Keratinocyte (primary cell): ENCODE data around the gene TNIP1. TPM values are rescaled to one million over a fixed set of nuclear protein-coding genes. Genes with fewer than 3 reads are reported as not detected.

ENCODE experiments used
- DNase-seq: peaks from one replicate; pipeline ENCODE4 v3.0.0-alpha.2; 2011; ENCODE audit warnings: low read depth, missing footprints, low spot score
- FAIRE-seq: peaks from 2 replicates; lab custom pipeline; 2011; peaks lifted over from hg19 to GRCh38; lab: Jason Lieb, UNC
- H2AFZ ChIP-seq: 2 replicates; pipeline ENCODE4 v1.6.0; 2012; ENCODE audit warnings: low read length, control low read depth, inconsistent platforms; ENCODE audit not compliant: control insufficient read depth
- H3K27ac ChIP-seq: 2 replicates; pipeline ENCODE4 v1.5.1; 2011; ENCODE audit warnings: low read length; ENCODE audit not compliant: control insufficient read depth, insufficient read depth
- H3K27me3 ChIP-seq: 3 replicates; pipeline ENCODE4 v1.6.0; 2011; ENCODE audit warnings: low read length; ENCODE audit not compliant: control insufficient read depth, insufficient read depth; ENCODE audit errors: extremely low read depth
- H3K36me3 ChIP-seq, 2 experiments: 2 replicates in 1 of 2; 3 replicates in 1 of 2; pipeline ENCODE4 v1.5.1; 2011; ENCODE audit warnings: low read length in 2 of 2, mild to moderate bottlenecking in 1 of 2; ENCODE audit not compliant: control insufficient read depth in 2 of 2, insufficient read depth in 2 of 2; ENCODE audit errors: extremely low read depth in 1 of 2
- H3K4me1 ChIP-seq: 3 replicates; pipeline ENCODE4 v1.5.1; 2011; ENCODE audit warnings: low read length; ENCODE audit not compliant: control insufficient read depth, insufficient read depth; ENCODE audit errors: extremely low read depth
- H3K4me2 ChIP-seq: 3 replicates; pipeline ENCODE4 v1.6.0; 2011; ENCODE audit warnings: low read depth, low read length; ENCODE audit not compliant: control insufficient read depth, insufficient read depth; ENCODE audit errors: extremely low read depth
- H3K4me3 ChIP-seq, 3 experiments: fragments of 200-600 bp in 1 of 3; sonication (generic) in 1 of 3; 2 replicates in 2 of 3; 3 replicates in 1 of 3; pipeline ENCODE4 v1.5.1; 2011 to 2016; ENCODE audit warnings: low read length in 3 of 3, mild to moderate bottlenecking in 3 of 3, control low read depth in 2 of 3, inconsistent platforms in 1 of 3, low read depth in 1 of 3, mixed read lengths in 1 of 3, mixed run types in 1 of 3, moderate library complexity in 1 of 3; ENCODE audit not compliant: control insufficient read depth in 2 of 3, insufficient read depth in 2 of 3; ENCODE audit errors: extremely low read depth in 1 of 3
- H3K79me2 ChIP-seq: 2 replicates; pipeline ENCODE4 v1.6.0; 2012; ENCODE audit warnings: low read length; ENCODE audit not compliant: control insufficient read depth, insufficient read depth
- H3K9ac ChIP-seq: 3 replicates; pipeline ENCODE4 v1.6.0; 2011; ENCODE audit warnings: low read length; ENCODE audit not compliant: control insufficient read depth, insufficient read depth; ENCODE audit errors: extremely low read depth
- H3K9me1 ChIP-seq: 3 replicates; pipeline ENCODE4 v1.6.0; 2011; ENCODE audit warnings: low read length; ENCODE audit not compliant: control insufficient read depth, insufficient read depth; ENCODE audit errors: extremely low read depth
- H3K9me3 ChIP-seq: 2 replicates; pipeline ENCODE4 v1.5.1; 2012; ENCODE audit warnings: low read depth, low read length; ENCODE audit not compliant: control insufficient read depth
- H4K20me1 ChIP-seq: 3 replicates; pipeline ENCODE4 v1.6.0; 2011; ENCODE audit warnings: low read length; ENCODE audit not compliant: control insufficient read depth, insufficient read depth; ENCODE audit errors: extremely low read depth
- EZH2 ChIP-seq: IDR thresholded peaks from one replicate; pipeline ENCODE4 v1.6.1; 2012; ENCODE audit warnings: inconsistent platforms, mild to moderate bottlenecking, low read length, moderate library complexity
- dilution Hi-C: fragments of 300-500 bp; cut with MboI; formaldehyde crosslinking; loops from one replicate; pipeline ENCODE4 v1.7.0; 2020; ENCODE audit warnings: low sequenced_read_pairs; ENCODE audit not compliant: extremely low pct_ligation_motif_present
- polyA plus RNA-seq, 5 experiments: library from polyadenylated mRNA; depleted of rRNA in 3 of 5; stranded (reverse) in 3 of 5; stranded (forward) in 1 of 5; unstranded in 1 of 5; fragments of >200 nt; gene quantifications; 1 replicate in 1 of 5; 2 replicates in 3 of 5; 3 replicates in 1 of 5; pipeline versions ENCODE4 v1.2.1 to v1.2.3, GENCODE V29; 2011 to 2012; ENCODE audit warnings: missing spikeins in 2 of 5, low read depth in 1 of 5, low replicate concordance in 1 of 5
- TF ChIP-seq, protein P1 (sequence below), 3 experiments: IDR thresholded peaks in 1 of 3; conservative IDR thresholded peaks in 1 of 3; optimal IDR thresholded peaks in 1 of 3; 2 replicates in 2 of 3; 3 replicates in 1 of 3; pipeline versions ENCODE3 to v1.5.1; 2011; ENCODE audit warnings: low read length in 3 of 3, mild to moderate bottlenecking in 3 of 3, moderate library complexity in 2 of 3, control low read depth in 1 of 3, inconsistent platforms in 1 of 3; ENCODE audit not compliant: insufficient read depth in 2 of 3; ENCODE audit errors: extremely low read depth in 1 of 3

Gene TNIP1
- polyA plus RNA-seq, 1 donor (not counting 4 experiments of a cell fraction or from before 2014, with no cell fraction given), result 47.9 TPM

- Histone ChIP-seq H4K20me1 (no peaks in the 10 kb centered on the region), H3K9me1 (no peaks in the 10 kb centered on the region), H3K9ac (no peak overlapping the region), H3K4me1 (no peaks in the 10 kb centered on the region), H3K27ac (no peak overlapping the region), H3K9me3 (no peaks in the 10 kb centered on the region), H3K27me3 (no peaks in the 10 kb centered on the region), H3K36me3 (peaks cover 48 to 78% of the 10 kb centered on the region in 2 experiments), H3K79me2 (peaks cover 2% of the 10 kb centered on the region), H3K4me2 (no peak overlapping the region), H3K4me3 (no peak overlapping the region), H2AFZ (no peak overlapping the region)
- FAIRE-seq, result no peak
- dilution Hi-C loops, result no loop called here
- no peak for DNase-seq
- TF ChIP-seq, protein P1, sequence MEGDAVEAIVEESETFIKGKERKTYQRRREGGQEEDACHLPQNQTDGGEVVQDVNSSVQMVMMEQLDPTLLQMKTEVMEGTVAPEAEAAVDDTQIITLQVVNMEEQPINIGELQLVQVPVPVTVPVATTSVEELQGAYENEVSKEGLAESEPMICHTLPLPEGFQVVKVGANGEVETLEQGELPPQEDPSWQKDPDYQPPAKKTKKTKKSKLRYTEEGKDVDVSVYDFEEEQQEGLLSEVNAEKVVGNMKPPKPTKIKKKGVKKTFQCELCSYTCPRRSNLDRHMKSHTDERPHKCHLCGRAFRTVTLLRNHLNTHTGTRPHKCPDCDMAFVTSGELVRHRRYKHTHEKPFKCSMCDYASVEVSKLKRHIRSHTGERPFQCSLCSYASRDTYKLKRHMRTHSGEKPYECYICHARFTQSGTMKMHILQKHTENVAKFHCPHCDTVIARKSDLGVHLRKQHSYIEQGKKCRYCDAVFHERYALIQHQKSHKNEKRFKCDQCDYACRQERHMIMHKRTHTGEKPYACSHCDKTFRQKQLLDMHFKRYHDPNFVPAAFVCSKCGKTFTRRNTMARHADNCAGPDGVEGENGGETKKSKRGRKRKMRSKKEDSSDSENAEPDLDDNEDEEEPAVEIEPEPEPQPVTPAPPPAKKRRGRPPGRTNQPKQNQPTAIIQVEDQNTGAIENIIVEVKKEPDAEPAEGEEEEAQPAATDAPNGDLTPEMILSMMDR (optimal IDR thresholded peaks at IDR 0.05 in 1 of 3, IDR thresholded peaks at IDR 0.05 in 1 of 3, conservative IDR thresholded peaks at IDR 0.05 in 1 of 3; ENCODE audit: extremely low read depth in 1 of 3, insufficient read depth in 2 of 3, low read length in 3 of 3), result no peak
- no peak for TF ChIP-seq EZH2
These were observed 26.9 kb downstream of the TNIP1 start for GRCh38 chr5:151053796-151054462.

- Histone ChIP-seq H3K4me1 (no peaks in the 10 kb centered on the region), H2AFZ (no peak overlapping the region), H3K9me1 (no peaks in the 10 kb centered on the region), H3K27ac (no peak overlapping the region), H3K27me3 (no peaks in the 10 kb centered on the region), H3K79me2 (no peaks in the 10 kb centered on the region), H3K9ac (no peak overlapping the region), H3K9me3 (no peaks in the 10 kb centered on the region), H3K4me3 (no peak overlapping the region), H3K36me3 (peaks cover 40 to 78% of the 10 kb centered on the region in 2 experiments), H3K4me2 (no peak overlapping the region), H4K20me1 (peaks cover 3% of the 10 kb centered on the region)
- dilution Hi-C loops, result no loop called here
- FAIRE-seq, result no peak
- no peak for DNase-seq
- no peak for TF ChIP-seq EZH2
- TF ChIP-seq, protein P1 (optimal IDR thresholded peaks at IDR 0.05 in 1 of 3, IDR thresholded peaks at IDR 0.05 in 1 of 3, conservative IDR thresholded peaks at IDR 0.05 in 1 of 3; ENCODE audit: extremely low read depth in 1 of 3, insufficient read depth in 2 of 3, low read length in 3 of 3), result no peak
These were observed 28.0 kb downstream of the TNIP1 start for GRCh38 chr5:151052836-151053235.
